Memory B cell (primary cell): Measurements from ENCODE around the gene PCAT6.
"Not testable (repeated sequence)": the region's sequence is repeated elsewhere in the genome, so short reads cannot be mapped to it uniquely, and the experiment has no call there.

Experiments used
- ATAC-seq: fragments of 150-1000 bp; cut with Tn5 transposase; 2 replicates; pipeline ENCODE4 v1.10.0; 2021; ENCODE audit warnings: low read depth, mild to moderate bottlenecking, moderate library complexity
- DNase-seq, 2 donors: peaks; one replicate each; pipeline ENCODE4 v3.0.0; 2022; ENCODE audit warnings: low spot score in 2 of 2
- H3K27ac Mint-ChIP-seq: one replicate; pipeline ENCODE4 v1.8.0; 2022; ENCODE audit warnings: mild to moderate bottlenecking, moderate library complexity, mixed read lengths
- H3K27me3 Mint-ChIP-seq: one replicate; pipeline ENCODE4 v1.8.0; 2022; ENCODE audit warnings: mixed read lengths
- H3K36me3 Mint-ChIP-seq: one replicate; pipeline ENCODE4 v1.8.0; 2022; ENCODE audit warnings: mild to moderate bottlenecking, mixed read lengths
- H3K4me1 Mint-ChIP-seq: one replicate; pipeline ENCODE4 v1.8.0; 2022; ENCODE audit warnings: mixed read lengths
- H3K4me3 Mint-ChIP-seq: one replicate; pipeline ENCODE4 v1.8.0; 2022; ENCODE audit warnings: mild to moderate bottlenecking, moderate library complexity, mixed read lengths
- H3K9me3 Mint-ChIP-seq: one replicate; pipeline ENCODE4 v1.8.0; 2022; ENCODE audit warnings: mixed read lengths

The PCAT6 gene

DNA sequence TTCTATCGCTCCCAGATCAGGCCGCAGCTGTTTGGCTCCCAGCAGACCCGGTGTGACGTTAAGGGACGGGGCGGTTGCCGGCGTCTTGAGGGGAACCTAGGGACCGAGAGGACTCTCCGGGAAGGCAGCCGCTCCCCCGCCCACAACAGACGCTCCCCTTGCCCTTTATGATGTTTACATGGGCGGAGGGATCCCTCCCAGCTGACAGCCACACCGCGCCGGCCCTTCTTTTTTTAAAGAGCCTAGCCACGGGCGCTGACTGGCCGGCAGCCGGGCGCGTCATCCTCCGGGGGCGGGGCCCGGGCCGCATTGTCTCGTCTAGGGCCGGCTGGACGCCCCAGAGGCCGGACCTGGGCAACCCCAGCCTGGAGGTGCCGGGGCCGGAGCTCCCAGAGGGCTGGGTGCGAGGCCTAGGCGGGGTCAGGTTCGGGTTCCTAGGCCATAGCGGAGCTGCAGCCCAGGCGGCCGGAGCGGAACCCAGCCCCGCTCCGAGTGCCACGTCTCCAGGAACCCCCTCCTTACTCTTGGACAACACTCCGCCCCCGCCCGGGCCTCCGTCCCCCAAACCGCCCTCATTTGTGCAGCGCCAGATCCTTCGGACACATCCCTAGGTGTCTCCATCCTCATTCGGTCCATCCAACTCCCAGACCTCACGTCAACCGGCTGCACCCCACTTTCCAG, at the start of gene PCAT6:
TSS of gene PCAT6 (plus strand) at position 340 of the 681 bp plus-strand sequence.
- H3K27ac Mint-ChIP-seq, result peak within 1 kb of the TSS; percentile 74
- peaks cover 8% of the 10 kb centered on the region for H3K27me3 Mint-ChIP-seq
- no peaks in the 10 kb centered on the region for H3K9me3 Mint-ChIP-seq
- peaks cover 25% of the 10 kb centered on the region for H3K4me1 Mint-ChIP-seq
- H3K36me3 Mint-ChIP-seq, result no peaks in the 10 kb centered on the region
- DNase-seq (peak; percentile 79 to 86), ATAC-seq (peak; percentile 81)
- peak within 1 kb of the TSS; percentile 90 for H3K4me3 Mint-ChIP-seq

DNA sequence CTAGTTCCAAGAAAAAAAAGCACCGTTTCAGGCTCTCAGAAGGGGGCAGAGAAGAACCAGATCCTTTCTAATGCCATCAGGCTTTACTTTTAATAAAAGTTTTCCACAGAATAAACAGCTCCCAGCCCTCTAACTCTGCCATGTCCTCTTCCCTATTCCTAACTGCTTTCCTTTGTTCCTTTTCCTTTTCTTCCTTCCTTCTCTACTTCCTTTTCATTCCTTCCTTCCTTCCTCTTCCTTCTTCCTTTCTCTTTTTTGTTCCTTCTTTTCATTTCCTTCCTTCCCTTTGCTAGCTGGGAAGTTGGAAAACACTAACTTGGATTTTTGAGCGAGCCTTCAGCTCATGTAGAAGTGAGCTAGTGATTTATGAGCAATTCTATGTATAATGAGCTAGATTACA, 48.7 kb upstream of the PCAT6 start:
- peaks cover 2% of the 10 kb centered on the region for H3K4me1 Mint-ChIP-seq
- no peaks in the 10 kb centered on the region for H3K9me3 Mint-ChIP-seq
- H3K27me3 Mint-ChIP-seq, result no peaks in the 10 kb centered on the region
- H3K36me3 Mint-ChIP-seq, result peaks cover 21% of the 10 kb centered on the region
- DNase-seq, result no peak
- ATAC-seq, result no peak
- no peak overlapping the region for H3K4me3 Mint-ChIP-seq
- peak overlapping the region; percentile 18 for H3K27ac Mint-ChIP-seq

DNA sequence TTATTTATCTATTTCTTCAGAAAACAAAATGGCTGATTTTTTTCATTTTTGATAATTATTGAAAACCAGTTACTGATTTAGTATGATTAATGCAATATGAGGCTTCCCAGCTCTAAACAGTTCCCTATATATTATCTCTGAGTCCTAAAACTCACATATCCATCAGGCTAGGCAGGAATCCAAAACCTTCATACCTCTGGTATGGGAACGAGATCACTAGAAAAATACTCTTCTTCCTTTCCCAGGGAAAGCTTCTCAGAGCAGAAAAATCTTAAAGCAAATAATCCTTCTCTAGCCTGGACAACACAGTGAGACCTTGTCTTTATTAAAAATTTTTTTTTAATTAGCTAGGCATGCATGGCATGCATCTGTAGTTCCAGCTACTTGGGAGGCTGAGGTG, 45.0 kb upstream of the PCAT6 start:
- Mint-ChIP-seq H3K4me1 (peaks cover 2% of the 10 kb centered on the region), H3K27me3 (no peaks in the 10 kb centered on the region), H3K27ac (peak overlapping the region; percentile 50), H3K4me3 (no peak overlapping the region), H3K36me3 (peaks cover 20% of the 10 kb centered on the region), H3K9me3 (no peaks in the 10 kb centered on the region)
- DNase-seq, result no peak
- no peak for ATAC-seq

DNA sequence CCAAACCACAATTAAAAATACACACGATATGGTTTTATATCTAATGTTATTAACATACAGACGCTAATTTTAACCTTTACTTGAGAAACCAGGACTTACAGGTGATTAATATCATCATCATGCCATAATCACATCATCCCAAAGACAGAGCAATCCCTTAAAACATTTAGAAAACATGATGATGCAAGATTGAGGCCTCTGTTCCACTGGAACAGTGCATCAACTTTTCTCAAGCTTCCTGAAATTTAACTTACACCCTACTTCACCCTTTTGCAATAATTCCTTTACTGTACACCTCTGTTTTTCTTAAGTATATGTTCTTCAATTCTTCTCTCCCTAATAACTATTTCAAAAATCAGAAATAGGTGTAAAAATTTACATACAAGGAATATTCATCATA, 40.6 kb upstream of the PCAT6 start:
- H3K9me3 Mint-ChIP-seq, result no peaks in the 10 kb centered on the region
- ATAC-seq, result no peak
- no peaks in the 10 kb centered on the region for H3K4me1 Mint-ChIP-seq
- DNase-seq, result no peak
- no peaks in the 10 kb centered on the region for H3K27me3 Mint-ChIP-seq
- no peak overlapping the region for H3K27ac Mint-ChIP-seq
- H3K4me3 Mint-ChIP-seq, result no peak overlapping the region
- peaks cover 16% of the 10 kb centered on the region for H3K36me3 Mint-ChIP-seq

DNA sequence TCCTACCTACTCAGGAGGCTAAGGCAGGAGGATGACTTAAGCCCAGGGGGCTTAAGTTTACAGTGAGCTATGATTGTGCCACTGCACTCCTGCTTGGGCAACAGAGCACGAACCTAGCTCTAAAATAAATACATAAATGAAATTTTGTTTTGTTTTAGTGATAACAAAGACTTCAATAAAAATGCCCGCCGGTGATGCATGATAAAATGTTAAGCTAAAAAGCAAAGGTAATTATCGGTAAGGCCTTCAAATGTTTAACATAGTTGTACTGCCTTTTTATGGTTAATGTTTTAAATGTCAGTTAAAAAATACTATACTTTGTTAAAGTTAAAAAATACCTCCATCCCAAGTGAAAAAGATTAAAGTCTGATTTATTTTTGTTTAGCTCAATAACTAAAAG, 29.6 kb upstream of the PCAT6 start:
- no peak for DNase-seq
- Mint-ChIP-seq H3K4me3 (no peak overlapping the region), H3K27ac (no peak overlapping the region), H3K9me3 (no peaks in the 10 kb centered on the region), H3K4me1 (peaks cover 4% of the 10 kb centered on the region), H3K36me3 (no peaks in the 10 kb centered on the region), H3K27me3 (no peaks in the 10 kb centered on the region)
- no peak for ATAC-seq

DNA sequence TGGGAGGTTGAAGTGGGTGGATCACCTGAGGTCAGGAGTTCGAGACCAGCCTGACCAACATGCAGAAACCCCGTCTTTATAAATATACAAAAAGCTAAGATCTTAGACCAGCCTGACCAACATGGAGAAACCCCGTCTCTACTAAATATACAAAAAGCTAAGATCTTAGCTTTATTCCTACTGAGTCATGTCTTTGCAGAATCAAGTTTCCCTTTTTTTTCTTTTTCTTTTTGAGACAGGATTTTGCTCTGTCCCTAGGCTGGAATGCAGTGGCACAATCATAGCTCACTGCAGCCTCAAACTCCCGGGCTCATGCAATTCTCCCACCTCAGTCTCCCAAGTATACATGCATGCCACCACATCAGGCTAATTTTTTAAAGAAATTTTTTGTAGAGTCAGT, 23.9 kb upstream of the PCAT6 start:
- Mint-ChIP-seq H3K27ac (no peak overlapping the region), H3K27me3 (no peaks in the 10 kb centered on the region), H3K4me3 (no peak overlapping the region), H3K36me3 (peaks cover 2% of the 10 kb centered on the region), H3K4me1 (peaks cover 12% of the 10 kb centered on the region), H3K9me3 (no peaks in the 10 kb centered on the region)
- DNase-seq, result no peak
- no peak for ATAC-seq

DNA sequence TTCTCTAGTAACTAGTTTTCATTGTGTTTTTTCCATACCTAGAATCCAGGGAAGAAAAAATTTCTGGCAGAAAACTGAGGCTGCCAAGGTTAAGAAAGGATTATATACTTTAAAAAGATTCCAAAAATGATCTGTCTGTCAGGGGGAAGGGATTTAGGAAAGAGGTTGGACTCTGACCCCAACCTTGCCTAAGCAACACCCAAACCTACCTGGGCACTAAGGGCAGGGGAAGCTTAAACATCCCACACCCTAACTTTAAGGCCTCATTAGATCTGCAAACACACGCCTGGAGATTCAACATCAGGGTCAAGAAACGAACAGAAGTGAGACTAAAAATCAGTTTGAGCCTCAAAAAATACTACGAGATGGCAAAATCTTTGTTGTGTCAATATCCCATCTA, 22.0 kb upstream of the PCAT6 start:
- DNase-seq, result no peak
- ATAC-seq, result no peak
- H3K9me3 Mint-ChIP-seq, result no peaks in the 10 kb centered on the region
- no peaks in the 10 kb centered on the region for H3K27me3 Mint-ChIP-seq
- H3K27ac Mint-ChIP-seq, result no peak overlapping the region
- H3K4me1 Mint-ChIP-seq, result peaks cover 12% of the 10 kb centered on the region
- peaks cover 2% of the 10 kb centered on the region for H3K36me3 Mint-ChIP-seq
- no peak overlapping the region for H3K4me3 Mint-ChIP-seq

DNA sequence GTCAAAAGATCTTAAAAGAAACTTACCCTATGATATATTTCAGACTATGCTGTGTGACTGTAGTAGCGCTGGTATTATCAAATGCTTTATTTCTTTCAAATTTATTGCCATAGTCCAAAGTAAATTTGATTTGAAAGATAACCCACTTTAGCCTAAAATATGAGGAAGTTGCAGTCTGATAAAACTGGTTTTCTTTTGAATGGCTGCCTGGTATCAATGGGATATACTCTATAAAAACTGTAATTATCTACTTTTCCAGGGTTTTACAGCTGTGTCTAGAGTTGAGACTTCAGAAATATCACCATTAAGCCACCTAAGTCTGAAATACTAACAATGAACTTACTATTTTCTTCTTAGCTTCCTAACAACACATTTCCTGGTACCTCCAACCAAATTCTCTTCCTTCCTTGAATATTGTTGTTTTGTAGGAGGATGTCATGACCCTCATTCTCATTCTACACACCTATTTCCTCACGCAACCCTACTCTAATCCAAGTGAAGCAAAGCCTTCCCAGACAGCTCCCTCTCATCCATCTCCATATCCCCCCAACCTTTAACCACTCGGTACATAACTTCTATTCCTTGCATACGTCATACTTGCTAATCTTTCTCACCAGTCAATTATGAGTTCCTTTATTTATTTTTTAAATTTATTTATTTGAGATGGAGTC, 19.5 kb upstream of the PCAT6 start:
- ATAC-seq (no peak), DNase-seq (no peak)
- Mint-ChIP-seq H3K36me3 (peaks cover 4% of the 10 kb centered on the region), H3K4me1 (peaks cover 23% of the 10 kb centered on the region), H3K4me3 (no peak overlapping the region), H3K27ac (peak overlapping the region; percentile 5), H3K27me3 (no peaks in the 10 kb centered on the region), H3K9me3 (no peaks in the 10 kb centered on the region)

DNA sequence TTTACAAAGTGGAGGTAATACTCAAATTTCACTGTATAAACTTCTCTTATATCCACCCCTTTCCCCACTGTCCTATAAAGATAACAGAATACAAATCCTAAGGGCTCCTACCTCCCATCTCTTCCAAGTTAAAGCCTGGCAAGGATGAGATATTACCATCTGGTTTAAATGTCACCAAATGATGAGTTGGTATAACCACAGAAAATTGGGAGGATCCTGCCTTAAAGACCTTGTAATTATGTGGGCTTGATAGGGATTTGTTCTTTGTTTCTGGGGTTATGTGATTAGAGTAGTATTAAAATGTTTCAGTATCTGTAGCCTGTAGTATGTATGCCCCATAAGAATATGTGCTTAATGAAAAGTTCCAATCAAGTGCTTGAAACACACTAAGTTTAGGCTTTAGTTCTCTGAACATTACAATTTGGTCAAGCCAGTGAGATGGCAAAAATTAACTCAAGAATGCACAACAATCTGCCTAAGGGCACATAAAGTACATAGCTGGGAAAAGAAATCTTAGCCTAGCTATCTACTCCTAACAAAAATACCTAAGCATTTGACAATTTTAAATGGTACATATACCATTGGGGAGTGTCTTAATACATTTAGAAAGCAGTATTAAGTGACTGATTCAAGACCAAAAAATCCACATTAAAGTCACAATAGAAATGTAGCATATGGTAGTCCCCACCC, 16.6 kb upstream of the PCAT6 start:
- ATAC-seq (no peak), DNase-seq (no peak)
- Mint-ChIP-seq H3K4me3 (no peak overlapping the region), H3K27me3 (no peaks in the 10 kb centered on the region), H3K27ac (no peak overlapping the region), H3K9me3 (no peaks in the 10 kb centered on the region), H3K36me3 (peaks cover 4% of the 10 kb centered on the region), H3K4me1 (peaks cover 30% of the 10 kb centered on the region)

DNA sequence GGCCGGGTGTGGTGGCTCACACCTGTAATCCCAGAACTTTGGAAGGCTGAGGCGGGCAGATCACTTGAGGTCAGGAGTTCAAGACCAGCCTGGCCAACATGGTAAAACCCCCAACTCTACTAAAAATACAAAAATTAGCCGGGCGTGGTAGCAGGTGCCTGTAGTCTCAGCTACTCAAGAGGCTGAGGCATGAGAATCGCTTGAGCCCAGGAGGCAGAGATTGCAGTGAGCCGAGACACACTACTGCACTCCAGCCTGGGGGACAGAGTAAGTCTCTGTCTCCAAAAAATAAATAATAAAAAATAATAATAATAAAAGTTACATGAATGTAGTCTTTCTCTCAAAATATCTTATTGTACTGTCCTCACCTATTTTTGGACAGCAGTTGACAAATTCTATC, 15.8 kb upstream of the PCAT6 start:
- H3K36me3 Mint-ChIP-seq, ATAC-seq: not testable (repeated sequence)
- H3K4me1 Mint-ChIP-seq, result peaks cover 28% of the 10 kb centered on the region

DNA sequence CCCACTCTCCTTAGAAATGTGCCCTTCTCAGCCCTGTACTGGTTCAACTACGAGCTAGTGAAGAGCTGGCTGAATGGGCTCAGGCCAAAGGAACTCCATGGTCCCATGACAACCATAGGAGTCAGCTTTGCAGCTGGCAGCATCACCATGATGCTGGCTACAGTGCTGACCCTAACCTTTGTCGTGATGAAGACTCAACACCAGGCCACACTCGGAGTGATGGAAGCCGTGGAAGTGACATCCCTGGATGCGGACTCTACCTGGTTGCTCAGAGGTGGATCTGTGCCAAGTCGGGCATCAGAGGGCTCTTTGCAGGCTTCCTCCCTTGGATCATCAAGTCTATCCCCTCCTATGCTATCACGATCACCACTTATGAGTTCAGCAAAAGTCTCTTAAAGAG, 14.1 kb upstream of the PCAT6 start:
- no peak for DNase-seq
- Mint-ChIP-seq H3K4me1 (peaks cover 27% of the 10 kb centered on the region), H3K4me3 (no peak overlapping the region), H3K36me3 (peaks cover 2% of the 10 kb centered on the region), H3K27me3 (no peaks in the 10 kb centered on the region), H3K9me3 (no peaks in the 10 kb centered on the region), H3K27ac (no peak overlapping the region)
- no peak for ATAC-seq

More for the DNA sequence above, 15.8 kb upstream of the PCAT6 start:
- not testable (repeated sequence) for DNase-seq, H3K9me3 Mint-ChIP-seq, H3K4me3 Mint-ChIP-seq, H3K27me3 Mint-ChIP-seq, H3K27ac Mint-ChIP-seq

DNA sequence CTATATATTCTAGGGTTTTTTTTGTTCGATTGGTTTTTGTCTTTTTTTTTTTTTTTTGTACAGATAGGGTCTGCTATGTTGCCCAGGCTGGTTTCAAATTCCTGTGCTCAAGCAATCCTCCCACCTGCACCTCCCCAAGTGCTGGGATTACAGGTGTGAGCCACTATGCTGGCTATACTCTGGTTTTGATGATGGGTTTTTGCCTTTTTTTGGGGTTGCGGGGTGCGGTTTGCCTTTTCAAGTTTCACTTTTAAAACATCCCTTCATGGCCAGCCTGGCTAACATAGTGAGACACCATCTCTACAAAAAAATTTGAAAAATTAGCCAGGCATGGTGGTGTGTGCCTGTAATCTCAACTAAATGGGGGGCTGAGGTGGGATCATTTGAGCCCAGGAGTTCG, 12.5 kb upstream of the PCAT6 start:
- Mint-ChIP-seq H3K27me3 (no peaks in the 10 kb centered on the region), H3K4me3 (peak overlapping the region; percentile 11), H3K4me1 (peaks cover 30% of the 10 kb centered on the region), H3K27ac (no peak overlapping the region), H3K36me3 (peaks cover 2% of the 10 kb centered on the region), H3K9me3 (no peaks in the 10 kb centered on the region)
- ATAC-seq (peak; percentile 32), DNase-seq (no peak)

DNA sequence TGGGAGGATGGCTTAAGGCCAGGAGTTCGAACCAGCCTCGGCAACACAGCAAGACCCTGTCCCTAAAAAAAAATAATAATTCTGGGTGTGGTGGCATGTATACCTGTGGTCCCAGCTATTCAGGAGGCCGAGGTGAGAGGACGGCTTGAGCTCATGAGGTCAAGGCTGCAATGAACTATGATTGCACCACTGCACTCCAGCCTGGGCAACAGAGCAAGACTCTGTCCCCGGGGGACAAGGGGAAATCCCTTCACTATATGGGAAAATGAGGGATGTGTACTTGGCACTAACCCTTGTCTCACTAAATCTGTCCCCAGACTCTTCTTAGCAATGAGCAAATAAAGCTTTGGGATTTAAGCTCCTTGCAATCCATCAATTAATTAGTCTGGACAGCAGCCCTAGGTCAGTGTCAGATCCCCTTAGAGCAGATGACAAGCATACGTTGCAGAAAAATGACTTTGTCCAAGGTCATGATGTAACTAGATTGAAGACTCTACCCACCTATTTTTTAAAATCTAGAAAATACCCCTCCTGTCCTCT, 11.9 kb upstream of the PCAT6 start:
- Mint-ChIP-seq H3K4me1 (peaks cover 30% of the 10 kb centered on the region), H3K36me3 (peaks cover 2% of the 10 kb centered on the region), H3K27ac (no peak overlapping the region)

DNA sequence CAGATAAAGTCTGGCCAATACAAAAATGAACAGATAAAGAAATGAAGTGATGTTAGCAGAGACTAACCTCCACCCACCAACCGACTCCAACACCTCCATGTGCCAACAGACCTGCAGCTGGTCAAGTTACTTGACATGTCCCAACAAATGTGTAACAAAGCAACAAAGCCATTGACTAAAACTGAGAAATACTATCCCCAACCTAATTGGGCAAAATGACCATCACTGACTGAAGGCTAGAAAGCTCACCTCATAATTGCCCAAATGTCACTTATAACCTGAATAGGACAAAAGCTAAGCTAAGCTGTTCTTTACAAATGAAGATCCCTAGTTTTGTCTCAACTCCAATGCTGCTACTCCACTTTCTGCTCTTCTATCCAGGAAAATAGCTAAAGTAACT, 10.0 kb upstream of the PCAT6 start:
- peaks cover 2% of the 10 kb centered on the region for H3K36me3 Mint-ChIP-seq
- H3K4me3 Mint-ChIP-seq, result no peak overlapping the region
- DNase-seq, result no peak
- H3K27ac Mint-ChIP-seq, result no peak overlapping the region
- peaks cover 22% of the 10 kb centered on the region for H3K4me1 Mint-ChIP-seq
- H3K9me3 Mint-ChIP-seq, result no peaks in the 10 kb centered on the region
- no peaks in the 10 kb centered on the region for H3K27me3 Mint-ChIP-seq
- ATAC-seq, result no peak

More for the DNA sequence above, 11.9 kb upstream of the PCAT6 start:
- Mint-ChIP-seq H3K4me3 (no peak overlapping the region), H3K9me3 (no peaks in the 10 kb centered on the region), H3K27me3 (no peaks in the 10 kb centered on the region)
- DNase-seq, result no peak
- no peak for ATAC-seq
